ENCODE results near the gene GLIS2.

DNA sequence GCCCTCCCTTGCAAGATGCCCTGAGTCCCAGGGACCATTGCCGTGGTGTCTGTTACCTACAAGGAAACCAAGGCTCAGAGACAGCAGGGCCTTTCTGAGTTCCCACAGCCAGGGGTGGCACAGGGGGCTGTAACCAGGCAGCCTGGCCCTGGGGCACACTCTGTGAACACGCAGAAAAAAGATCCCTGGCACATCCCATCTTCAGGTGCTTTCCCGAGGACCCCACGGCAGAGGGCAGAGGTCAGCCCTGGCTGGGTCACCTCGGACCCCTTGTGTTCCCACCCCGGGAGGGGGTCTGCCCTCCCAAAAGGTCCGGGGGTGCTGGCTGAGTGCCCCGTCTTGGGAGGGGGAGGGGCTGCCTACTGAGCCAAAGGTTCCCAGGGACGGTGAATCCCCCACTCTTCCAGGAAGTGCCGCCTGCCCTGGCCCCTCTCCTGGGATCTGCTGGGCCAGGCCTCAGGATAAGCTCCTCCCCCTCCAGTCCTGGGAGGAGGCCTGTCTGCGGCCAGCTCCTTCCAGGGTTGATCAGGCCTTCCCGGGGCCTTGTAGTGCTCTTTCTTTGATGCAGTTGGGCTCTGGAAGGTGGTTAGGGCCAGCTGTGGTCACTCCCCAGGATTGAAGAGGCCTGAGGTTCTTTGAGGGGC is 8.1 kb downstream of the GLIS2 start:
- TF ChIP-seq, protein P1, sequence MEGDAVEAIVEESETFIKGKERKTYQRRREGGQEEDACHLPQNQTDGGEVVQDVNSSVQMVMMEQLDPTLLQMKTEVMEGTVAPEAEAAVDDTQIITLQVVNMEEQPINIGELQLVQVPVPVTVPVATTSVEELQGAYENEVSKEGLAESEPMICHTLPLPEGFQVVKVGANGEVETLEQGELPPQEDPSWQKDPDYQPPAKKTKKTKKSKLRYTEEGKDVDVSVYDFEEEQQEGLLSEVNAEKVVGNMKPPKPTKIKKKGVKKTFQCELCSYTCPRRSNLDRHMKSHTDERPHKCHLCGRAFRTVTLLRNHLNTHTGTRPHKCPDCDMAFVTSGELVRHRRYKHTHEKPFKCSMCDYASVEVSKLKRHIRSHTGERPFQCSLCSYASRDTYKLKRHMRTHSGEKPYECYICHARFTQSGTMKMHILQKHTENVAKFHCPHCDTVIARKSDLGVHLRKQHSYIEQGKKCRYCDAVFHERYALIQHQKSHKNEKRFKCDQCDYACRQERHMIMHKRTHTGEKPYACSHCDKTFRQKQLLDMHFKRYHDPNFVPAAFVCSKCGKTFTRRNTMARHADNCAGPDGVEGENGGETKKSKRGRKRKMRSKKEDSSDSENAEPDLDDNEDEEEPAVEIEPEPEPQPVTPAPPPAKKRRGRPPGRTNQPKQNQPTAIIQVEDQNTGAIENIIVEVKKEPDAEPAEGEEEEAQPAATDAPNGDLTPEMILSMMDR (conservative IDR thresholded peaks at IDR 0.05), result no peak
- TF ChIP-seq ZFX (IDR thresholded peaks at IDR 0.05), result no peak

Data from C4-2B (cell line).